NB4 (cell line): Measurements from ENCODE around the gene HOMER2.
A peak's percentile ranks its signal among the peaks of the same experiment; 100 is the strongest.
"Not testable (repeated sequence)": the region's sequence is repeated elsewhere in the genome, so short reads cannot be mapped to it uniquely, and the experiment has no call there.

ENCODE experiments used
- DNase-seq: peaks from one replicate; pipeline ENCODE4 v3.0.0; 2010; ENCODE audit warnings: low read depth
- H3K4me3 ChIP-seq: one replicate; pipeline ENCODE4 v1.5.1; 2011; ENCODE audit warnings: mild to moderate bottlenecking, low read depth, low read length, moderate library complexity
- CTCF ChIP-seq: IDR thresholded peaks from one replicate; pipeline ENCODE4 v1.5.1; 2012; ENCODE audit warnings: low read depth, low read length
- MAX ChIP-seq: IDR thresholded peaks from 2 replicates; pipeline ENCODE4 v1.6.1; 2011; ENCODE audit warnings: low read depth, low read length
- MYC ChIP-seq: IDR thresholded peaks from 2 replicates; pipeline ENCODE4 v1.6.1; 2011; ENCODE audit warnings: low read depth, low read length
- POLR2A ChIP-seq: IDR thresholded peaks from 2 replicates; pipeline ENCODE4 v1.6.1; 2011; ENCODE audit warnings: mild to moderate bottlenecking; ENCODE audit not compliant: insufficient read length; ENCODE audit errors: extremely low read depth

HOMER2 gene

GRCh38 chr15:82830427-82831173 is 121.9 kb downstream of the HOMER2 start:
- DNase-seq, result no peak
- no peak overlapping the region for H3K4me3 ChIP-seq
- TF ChIP-seq CTCF (no peak), POLR2A (no peak), MYC (no peak), MAX (no peak)

GRCh38 chr15:82829234-82829633 is 123.3 kb downstream of the HOMER2 start:
- no peak for TF ChIP-seq MYC
- no peak for TF ChIP-seq MAX
- TF ChIP-seq CTCF, result no peak
- no peak for TF ChIP-seq POLR2A
- DNase-seq, result no peak

GRCh38 chr15:82828075-82828474 is 124.4 kb downstream of the HOMER2 start:
- H3K4me3 ChIP-seq, result no peak overlapping the region
- TF ChIP-seq POLR2A (no peak), MYC (no peak), CTCF (no peak), MAX (no peak)
- no peak for DNase-seq

More at GRCh38 chr15:82829234-82829633, 123.3 kb downstream of the HOMER2 start:
- no peak overlapping the region for H3K4me3 ChIP-seq

- H3K4me3 ChIP-seq, result no peak overlapping the region
- DNase-seq, result no peak
- TF ChIP-seq POLR2A (no peak), MYC (no peak), CTCF (no peak)
Measured at GRCh38 chr15:82823049-82823448, 129.5 kb downstream of the HOMER2 start.

GRCh38 chr15:82821851-82822250 is 130.7 kb downstream of the HOMER2 start:
- H3K4me3 ChIP-seq, DNase-seq: not testable (repeated sequence)

GRCh38 chr15:82821396-82821795 is 131.1 kb downstream of the HOMER2 start:
- not testable (repeated sequence) for DNase-seq, H3K4me3 ChIP-seq

- no peak for TF ChIP-seq MYC
- no peak for TF ChIP-seq POLR2A
- DNase-seq, result no peak
- no peak overlapping the region for H3K4me3 ChIP-seq
Measured at GRCh38 chr15:82820128-82820527, 132.4 kb downstream of the HOMER2 start.

- H3K4me3 ChIP-seq, result no peak overlapping the region
- TF ChIP-seq MAX, result no peak
- TF ChIP-seq POLR2A, result no peak
- peak; percentile 18 for DNase-seq
Measured at GRCh38 chr15:82812994-82813393, 139.5 kb downstream of the HOMER2 start.
